ENCODE data around the gene PROSER3. TPM values are rescaled to one million over a fixed set of nuclear protein-coding genes. Genes with fewer than 3 reads are reported as not detected.

Gene PROSER3
- total and polyA plus RNA-seq, 2 of the 13 experiments (the other 11 are each of a cell fraction or from before 2014, with no cell fraction given), result 5.1 to 5.7 TPM

GRCh38 chr19:35748106-35749020 is 9.6 kb upstream of the PROSER3 start, which contains the start of gene LIN37 (continued):
- TF ChIP-seq ETS1 (CRISPR knock-in tag; IDR thresholded peaks at IDR 0.05), result no peak
- TF ChIP-seq ZZZ3 (CRISPR knock-in tag; IDR thresholded peaks at IDR 0.05; ENCODE audit: borderline replicate concordance), result peak; percentile 73; the same call in 1 of the 2 replicates
- peak; percentile 57 for TF ChIP-seq FOXO1 (CRISPR knock-in tag; IDR thresholded peaks at IDR 0.05)
- TF ChIP-seq BHLHE40 (IDR thresholded peaks at IDR 0.05; ENCODE audit: low read length), result no peak
- no peak for TF ChIP-seq MTA3 (CRISPR knock-in tag; IDR thresholded peaks at IDR 0.05)
- TF ChIP-seq ZNF230 (CRISPR knock-in tag; IDR thresholded peaks at IDR 0.05), result peak; percentile 79; the same call in 1 of the 2 replicates
- TF ChIP-seq HOXA5 (CRISPR knock-in tag; IDR thresholded peaks at IDR 0.05), result peak; percentile 56; the same call in 1 of the 2 replicates
- TF ChIP-seq, protein P1, sequence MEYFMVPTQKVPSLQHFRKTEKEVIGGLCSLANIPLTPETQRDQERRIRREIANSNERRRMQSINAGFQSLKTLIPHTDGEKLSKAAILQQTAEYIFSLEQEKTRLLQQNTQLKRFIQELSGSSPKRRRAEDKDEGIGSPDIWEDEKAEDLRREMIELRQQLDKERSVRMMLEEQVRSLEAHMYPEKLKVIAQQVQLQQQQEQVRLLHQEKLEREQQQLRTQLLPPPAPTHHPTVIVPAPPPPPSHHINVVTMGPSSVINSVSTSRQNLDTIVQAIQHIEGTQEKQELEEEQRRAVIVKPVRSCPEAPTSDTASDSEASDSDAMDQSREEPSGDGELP (IDR thresholded peaks at IDR 0.05; ENCODE audit: borderline replicate concordance, low read depth), result 0 out of 2 replicates have a peak, but pooled peaks have one; percentile 3
- TF ChIP-seq NFKB2 (CRISPR knock-in tag; IDR thresholded peaks at IDR 0.05; ENCODE audit: borderline replicate concordance), result peak; percentile 65; the same call in 1 of the 2 replicates
- no peak for TF ChIP-seq TBL1XR1 (IDR thresholded peaks at IDR 0.05; ENCODE audit: borderline replicate concordance, low read length, partially characterized antibody)
- no peak for TF ChIP-seq HOXD1 (CRISPR knock-in tag; IDR thresholded peaks at IDR 0.05)
- no peak for TF ChIP-seq ZNF605 (CRISPR knock-in tag; IDR thresholded peaks at IDR 0.05)
- TF ChIP-seq, protein P2, sequence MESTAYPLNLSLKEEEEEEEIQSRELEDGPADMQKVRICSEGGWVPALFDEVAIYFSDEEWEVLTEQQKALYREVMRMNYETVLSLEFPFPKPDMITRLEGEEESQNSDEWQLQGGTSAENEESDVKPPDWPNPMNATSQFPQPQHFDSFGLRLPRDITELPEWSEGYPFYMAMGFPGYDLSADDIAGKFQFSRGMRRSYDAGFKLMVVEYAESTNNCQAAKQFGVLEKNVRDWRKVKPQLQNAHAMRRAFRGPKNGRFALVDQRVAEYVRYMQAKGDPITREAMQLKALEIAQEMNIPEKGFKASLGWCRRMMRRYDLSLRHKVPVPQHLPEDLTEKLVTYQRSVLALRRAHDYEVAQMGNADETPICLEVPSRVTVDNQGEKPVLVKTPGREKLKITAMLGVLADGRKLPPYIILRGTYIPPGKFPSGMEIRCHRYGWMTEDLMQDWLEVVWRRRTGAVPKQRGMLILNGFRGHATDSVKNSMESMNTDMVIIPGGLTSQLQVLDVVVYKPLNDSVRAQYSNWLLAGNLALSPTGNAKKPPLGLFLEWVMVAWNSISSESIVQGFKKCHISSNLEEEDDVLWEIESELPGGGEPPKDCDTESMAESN (CRISPR knock-in tag; conservative IDR thresholded peaks at IDR 0.05), result no peak
- peak; percentile 10; the same call in 1 of the 2 replicates for TF ChIP-seq ZNF768 (CRISPR knock-in tag; IDR thresholded peaks at IDR 0.05)
- TF ChIP-seq ZFP62 (CRISPR knock-in tag; IDR thresholded peaks at IDR 0.05), result no peak
- TF ChIP-seq ZFP36 (IDR thresholded peaks at IDR 0.05; ENCODE audit: borderline replicate concordance, low read depth, low read length, partially characterized antibody), result no peak
- TF ChIP-seq ZFAT (CRISPR knock-in tag; conservative IDR thresholded peaks at IDR 0.05), result no peak
- TF ChIP-seq, protein P3, sequence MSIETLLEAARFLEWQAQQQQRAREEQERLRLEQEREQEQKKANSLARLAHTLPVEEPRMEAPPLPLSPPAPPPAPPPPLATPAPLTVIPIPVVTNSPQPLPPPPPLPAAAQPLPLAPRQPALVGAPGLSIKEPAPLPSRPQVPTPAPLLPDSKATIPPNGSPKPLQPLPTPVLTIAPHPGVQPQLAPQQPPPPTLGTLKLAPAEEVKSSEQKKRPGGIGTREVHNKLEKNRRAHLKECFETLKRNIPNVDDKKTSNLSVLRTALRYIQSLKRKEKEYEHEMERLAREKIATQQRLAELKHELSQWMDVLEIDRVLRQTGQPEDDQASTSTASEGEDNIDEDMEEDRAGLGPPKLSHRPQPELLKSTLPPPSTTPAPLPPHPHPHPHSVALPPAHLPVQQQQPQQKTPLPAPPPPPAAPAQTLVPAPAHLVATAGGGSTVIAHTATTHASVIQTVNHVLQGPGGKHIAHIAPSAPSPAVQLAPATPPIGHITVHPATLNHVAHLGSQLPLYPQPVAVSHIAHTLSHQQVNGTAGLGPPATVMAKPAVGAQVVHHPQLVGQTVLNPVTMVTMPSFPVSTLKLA (IDR thresholded peaks at IDR 0.05), result peak; percentile 53; the same call in 1 of the 2 replicates
- TF ChIP-seq, protein P4, sequence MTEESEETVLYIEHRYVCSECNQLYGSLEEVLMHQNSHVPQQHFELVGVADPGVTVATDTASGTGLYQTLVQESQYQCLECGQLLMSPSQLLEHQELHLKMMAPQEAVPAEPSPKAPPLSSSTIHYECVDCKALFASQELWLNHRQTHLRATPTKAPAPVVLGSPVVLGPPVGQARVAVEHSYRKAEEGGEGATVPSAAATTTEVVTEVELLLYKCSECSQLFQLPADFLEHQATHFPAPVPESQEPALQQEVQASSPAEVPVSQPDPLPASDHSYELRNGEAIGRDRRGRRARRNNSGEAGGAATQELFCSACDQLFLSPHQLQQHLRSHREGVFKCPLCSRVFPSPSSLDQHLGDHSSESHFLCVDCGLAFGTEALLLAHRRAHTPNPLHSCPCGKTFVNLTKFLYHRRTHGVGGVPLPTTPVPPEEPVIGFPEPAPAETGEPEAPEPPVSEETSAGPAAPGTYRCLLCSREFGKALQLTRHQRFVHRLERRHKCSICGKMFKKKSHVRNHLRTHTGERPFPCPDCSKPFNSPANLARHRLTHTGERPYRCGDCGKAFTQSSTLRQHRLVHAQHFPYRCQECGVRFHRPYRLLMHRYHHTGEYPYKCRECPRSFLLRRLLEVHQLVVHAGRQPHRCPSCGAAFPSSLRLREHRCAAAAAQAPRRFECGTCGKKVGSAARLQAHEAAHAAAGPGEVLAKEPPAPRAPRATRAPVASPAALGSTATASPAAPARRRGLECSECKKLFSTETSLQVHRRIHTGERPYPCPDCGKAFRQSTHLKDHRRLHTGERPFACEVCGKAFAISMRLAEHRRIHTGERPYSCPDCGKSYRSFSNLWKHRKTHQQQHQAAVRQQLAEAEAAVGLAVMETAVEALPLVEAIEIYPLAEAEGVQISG (CRISPR knock-in tag; IDR thresholded peaks at IDR 0.05), result peak; percentile 91
- TF ChIP-seq ZNF720 (CRISPR knock-in tag; IDR thresholded peaks at IDR 0.05), result no peak
- no peak for TF ChIP-seq RBAK (CRISPR knock-in tag; IDR thresholded peaks at IDR 0.05)
- TF ChIP-seq ZNF724P (CRISPR knock-in tag; IDR thresholded peaks at IDR 0.05; ENCODE audit: borderline replicate concordance), result no peak

All from HepG2 (cell line).